GM12891 (cell line): ENCODE data around the gene KIF5C.

Experiments
- POLR2A ChIP-seq: IDR thresholded peaks from 2 replicates; pipeline ENCODE4 v1.6.1; 2011; ENCODE audit warnings: low read depth, low read length, control low read depth
- POLR2AphosphoS5 ChIP-seq: IDR thresholded peaks from 2 replicates; pipeline ENCODE4 v1.6.1; 2011; ENCODE audit warnings: low read depth, low read length, control low read depth
- TAF1 ChIP-seq: IDR thresholded peaks from 2 replicates; pipeline ENCODE4 v1.6.1; 2011; ENCODE audit warnings: low read depth, low read length, control low read depth

DNA sequence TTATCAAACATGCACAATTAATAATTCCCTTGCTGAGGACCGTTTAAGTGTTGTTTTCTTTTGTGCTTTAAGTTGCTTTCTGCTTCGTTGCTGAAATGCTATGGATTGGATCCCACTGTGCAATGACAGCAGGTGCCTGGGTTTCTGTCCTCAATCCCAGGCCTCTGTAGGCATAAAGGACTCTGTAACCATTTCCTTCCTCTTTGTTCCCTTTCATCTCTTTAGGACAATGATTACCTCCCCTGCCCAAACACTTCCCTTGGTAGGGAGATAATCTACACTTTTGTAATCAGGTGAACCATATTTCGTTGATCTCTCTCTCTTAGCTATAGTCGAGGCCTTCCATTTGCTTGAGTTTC is 104.9 kb downstream of the KIF5C start:
- TF ChIP-seq POLR2A (no peak), TAF1 (no peak), POLR2AphosphoS5 (no peak)
